ENCODE measurements around the gene DAB2IP.

DAB2IP gene

GRCh38 chr9:121807069-121807822 lies 155.8 kb downstream of the DAB2IP start:
- no peak for DNase-seq

GRCh38 chr9:121807823-121808278 lies 156.4 kb downstream of the DAB2IP start:
- no peak for DNase-seq

GRCh38 chr9:121808781-121809180 lies 157.3 kb downstream of the DAB2IP start:
- no peak for DNase-seq

GRCh38 chr9:121809356-121810050 lies 158.1 kb downstream of the DAB2IP start:
- DNase-seq = no peak

GRCh38 chr9:121810489-121810888 lies 159.1 kb downstream of the DAB2IP start:
- DNase-seq = no peak

- no peak for DNase-seq
These were observed 159.7 kb downstream of the DAB2IP start for GRCh38 chr9:121811140-121811539.

- no peak for DNase-seq
These were observed 160.3 kb downstream of the DAB2IP start for GRCh38 chr9:121811751-121812150.

- no peak for DNase-seq
These were observed 160.8 kb downstream of the DAB2IP start for GRCh38 chr9:121812159-121812735.

- no peak for DNase-seq
These were observed 162.2 kb downstream of the DAB2IP start for GRCh38 chr9:121813519-121814210.

- no peak for DNase-seq
These were observed 163.2 kb downstream of the DAB2IP start for GRCh38 chr9:121814594-121814993.

GRCh38 chr9:121815084-121815483 lies 163.7 kb downstream of the DAB2IP start:
- no peak for DNase-seq

GRCh38 chr9:121815546-121816448 lies 164.4 kb downstream of the DAB2IP start:
- no peak for DNase-seq

GRCh38 chr9:121816449-121816817 lies 165.0 kb downstream of the DAB2IP start:
- no peak for DNase-seq

GRCh38 chr9:121816845-121817450 lies 165.5 kb downstream of the DAB2IP start:
- no peak for DNase-seq

- no peak for DNase-seq
These were observed 166.0 kb downstream of the DAB2IP start for GRCh38 chr9:121817476-121817875.

- DNase-seq = no peak
These were observed 166.7 kb downstream of the DAB2IP start for GRCh38 chr9:121818016-121818661.

GRCh38 chr9:121818841-121819427 lies 167.5 kb downstream of the DAB2IP start:
- DNase-seq = no peak

- DNase-seq = no peak
These were observed 168.2 kb downstream of the DAB2IP start for GRCh38 chr9:121819428-121820231.

- DNase-seq = no peak
These were observed 169.0 kb downstream of the DAB2IP start for GRCh38 chr9:121820286-121821005.
